GM19397 (cell line): ENCODE results near the gene LRMDA.

Source experiments
- ATAC-seq: cut with Tn5 transposase; IDR thresholded peaks from one replicate; pipeline ENCODE4 v1.9.1; 2021; ENCODE audit warnings: mild to moderate bottlenecking, moderate library complexity; ENCODE audit not compliant: unreplicated experiment

Gene LRMDA

DNA sequence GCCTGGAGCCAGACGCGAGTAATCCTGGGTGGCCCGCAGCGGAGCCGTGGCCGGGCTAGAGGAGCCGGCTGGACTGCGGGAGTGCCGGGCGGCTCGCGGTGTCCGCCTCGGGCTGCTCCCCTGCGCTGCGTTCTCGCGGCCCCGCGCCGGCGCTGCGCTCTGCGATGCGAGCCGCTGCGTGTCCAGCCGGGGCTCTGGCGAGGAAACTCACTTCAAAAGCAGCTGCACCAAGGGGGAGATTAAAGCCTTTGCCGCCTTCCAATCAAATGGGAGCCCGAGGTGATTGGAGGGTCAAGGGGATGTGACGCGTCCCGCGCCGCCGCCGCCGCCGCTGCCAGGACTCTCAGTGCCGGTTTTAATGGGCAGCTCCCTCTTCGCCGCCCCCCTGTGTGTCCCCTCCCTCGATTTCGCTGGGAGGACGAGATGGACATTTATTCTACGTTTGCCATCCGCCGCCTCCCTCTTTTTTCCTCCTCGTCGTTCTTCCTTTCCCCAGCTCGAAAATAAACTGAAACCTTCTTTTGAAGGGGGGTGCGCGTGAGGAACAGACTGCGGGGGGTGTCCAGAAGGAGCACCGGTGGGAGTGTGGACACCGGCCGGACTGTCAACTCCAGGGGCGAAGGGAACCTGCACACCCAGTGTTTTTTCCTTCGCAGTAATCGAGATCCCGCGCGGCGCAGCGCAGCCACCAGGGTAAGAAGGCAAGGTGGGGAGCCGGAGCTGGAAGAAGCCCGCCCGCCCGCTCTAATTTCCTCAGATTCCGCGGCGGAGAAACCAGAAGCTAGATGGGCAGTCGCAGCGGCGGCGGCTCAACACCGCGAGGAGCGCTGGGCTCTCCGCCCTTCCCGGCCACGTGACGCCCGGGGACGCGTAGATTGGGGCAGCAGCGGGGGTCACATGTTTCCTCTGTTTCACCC, 29.6 kb upstream of the LRMDA start, which contains the start of gene ZNF503:
TSS of gene ZNF503 (minus strand) at position 196 of the 917 bp plus-strand sequence. CDS start 345 bp downstream, outside the sequence.
- ATAC-seq = peak; percentile 44

DNA sequence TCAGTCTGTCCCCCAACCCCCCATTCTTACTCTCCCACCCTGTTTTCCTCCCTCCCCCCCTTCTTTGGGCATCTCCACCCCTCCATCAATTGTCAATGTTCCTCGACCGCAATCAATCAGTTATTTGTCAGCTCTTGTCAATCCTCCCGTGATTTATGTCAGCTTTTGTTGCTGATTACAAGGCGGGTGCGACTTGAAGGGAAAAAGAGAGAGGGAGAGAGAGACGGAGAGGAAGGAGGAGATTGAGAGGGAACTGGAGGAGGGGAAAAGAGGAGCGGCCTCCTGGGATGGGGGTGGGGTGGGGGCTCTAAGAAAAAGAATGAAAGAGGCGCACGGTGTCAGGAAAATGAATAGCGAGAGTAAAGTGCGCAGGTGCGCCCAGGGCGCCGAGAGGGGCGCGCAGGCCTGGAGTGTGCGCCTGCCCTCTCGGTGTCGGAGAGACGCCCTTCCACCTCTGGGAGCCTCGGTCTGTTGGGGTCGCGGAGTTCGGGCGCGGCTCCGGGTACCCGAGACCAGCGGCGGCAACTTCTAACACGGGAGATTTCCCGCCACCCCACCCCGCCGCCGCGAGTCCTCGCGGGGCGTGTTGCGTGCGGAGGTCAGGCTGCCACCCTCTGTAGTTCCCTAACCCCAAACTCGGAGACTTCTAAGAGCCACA, 28.8 kb upstream of the LRMDA start:
- no peak for ATAC-seq

GRCh38 chr10:75403144-75403938, 28.1 kb upstream of the LRMDA start:
- ATAC-seq = no peak

GRCh38 chr10:75403939-75404814, 27.2 kb upstream of the LRMDA start:
- ATAC-seq = peak; percentile 19

GRCh38 chr10:75404815-75405597, 26.4 kb upstream of the LRMDA start:
- no peak for ATAC-seq

DNA sequence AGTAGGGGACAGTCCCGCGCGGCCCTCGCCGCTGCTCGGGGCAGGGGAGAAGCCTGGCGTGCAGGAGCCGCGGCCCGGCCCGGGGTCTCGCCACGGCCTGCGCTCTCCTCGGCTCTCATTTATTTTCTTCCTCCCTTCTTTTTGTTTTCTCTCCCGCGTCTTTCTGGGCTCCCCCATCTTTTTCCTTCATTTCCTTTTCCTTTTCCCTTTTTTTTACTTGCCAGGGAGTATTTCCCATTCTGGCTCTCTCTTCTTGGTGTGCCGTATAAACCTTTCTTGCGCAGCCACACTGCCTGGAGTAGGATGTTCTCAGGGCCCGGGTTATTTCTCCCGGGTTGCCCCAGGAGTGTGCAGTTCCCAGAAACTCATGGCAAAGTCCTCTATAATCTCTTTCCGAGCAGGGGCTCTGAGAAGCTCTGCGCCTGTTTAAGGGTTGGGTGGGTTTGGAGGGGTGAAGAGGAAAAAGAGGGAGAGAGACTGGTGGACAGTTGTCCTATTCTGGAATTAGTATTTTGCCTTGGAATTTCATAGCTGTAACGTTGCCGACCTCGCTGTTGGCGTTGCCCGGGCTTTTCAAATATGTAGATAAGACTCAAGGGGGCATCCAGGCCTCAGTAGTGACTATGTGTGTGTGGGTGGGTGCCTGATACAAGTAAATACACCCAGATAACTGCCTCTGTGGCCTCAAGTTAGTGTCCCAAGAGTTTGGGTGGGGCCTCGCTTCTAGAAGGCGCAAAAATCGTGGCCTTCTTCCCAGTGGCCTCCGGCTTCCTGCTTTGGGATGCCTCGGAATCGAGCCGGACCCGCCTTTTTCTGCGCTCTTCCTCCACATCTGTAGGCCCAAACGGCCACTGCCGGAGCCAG, 25.6 kb upstream of the LRMDA start:
- no peak for ATAC-seq

DNA sequence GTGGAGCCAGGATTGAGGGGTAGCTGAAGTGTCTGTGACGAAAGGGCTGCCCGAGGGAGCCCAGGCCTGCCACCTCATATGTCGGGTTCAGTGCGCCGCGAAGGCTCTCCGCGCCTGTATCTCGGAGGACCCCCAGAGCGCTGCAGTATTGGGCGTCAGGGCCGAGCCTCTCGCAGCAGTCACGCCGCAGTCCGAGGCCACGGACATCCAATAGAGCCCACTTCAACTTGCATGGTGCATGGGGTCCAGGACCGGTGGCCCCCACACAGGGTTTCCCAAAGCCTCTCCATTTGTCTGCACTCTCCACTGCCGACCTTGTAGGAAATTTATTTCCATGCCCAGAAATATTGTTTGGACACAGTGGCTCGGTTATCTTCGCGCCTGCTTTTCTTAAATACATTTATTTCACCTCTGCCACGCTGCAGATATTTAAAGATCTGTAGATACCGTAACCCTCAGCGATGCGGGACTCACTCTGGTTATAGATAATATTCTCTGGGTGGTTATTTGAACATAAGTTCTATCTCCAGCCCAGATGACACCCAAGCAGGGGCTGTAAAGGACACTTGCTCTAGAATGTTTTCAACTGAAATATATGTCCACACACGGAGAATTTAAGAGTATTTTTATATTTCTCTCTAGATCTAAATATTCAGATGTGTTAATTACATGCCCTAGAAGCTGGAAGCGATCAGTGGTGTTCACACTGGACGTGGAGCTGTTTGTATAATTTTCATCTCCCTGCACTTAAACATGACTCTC, 24.8 kb upstream of the LRMDA start:
- no peak for ATAC-seq

- no peak for ATAC-seq
These were observed 24.2 kb upstream of the LRMDA start for GRCh38 chr10:75407224-75407712.

GRCh38 chr10:75407713-75408508, 23.5 kb upstream of the LRMDA start:
- no peak for ATAC-seq

GRCh38 chr10:75408509-75408875, 22.9 kb upstream of the LRMDA start:
- no peak for ATAC-seq

DNA sequence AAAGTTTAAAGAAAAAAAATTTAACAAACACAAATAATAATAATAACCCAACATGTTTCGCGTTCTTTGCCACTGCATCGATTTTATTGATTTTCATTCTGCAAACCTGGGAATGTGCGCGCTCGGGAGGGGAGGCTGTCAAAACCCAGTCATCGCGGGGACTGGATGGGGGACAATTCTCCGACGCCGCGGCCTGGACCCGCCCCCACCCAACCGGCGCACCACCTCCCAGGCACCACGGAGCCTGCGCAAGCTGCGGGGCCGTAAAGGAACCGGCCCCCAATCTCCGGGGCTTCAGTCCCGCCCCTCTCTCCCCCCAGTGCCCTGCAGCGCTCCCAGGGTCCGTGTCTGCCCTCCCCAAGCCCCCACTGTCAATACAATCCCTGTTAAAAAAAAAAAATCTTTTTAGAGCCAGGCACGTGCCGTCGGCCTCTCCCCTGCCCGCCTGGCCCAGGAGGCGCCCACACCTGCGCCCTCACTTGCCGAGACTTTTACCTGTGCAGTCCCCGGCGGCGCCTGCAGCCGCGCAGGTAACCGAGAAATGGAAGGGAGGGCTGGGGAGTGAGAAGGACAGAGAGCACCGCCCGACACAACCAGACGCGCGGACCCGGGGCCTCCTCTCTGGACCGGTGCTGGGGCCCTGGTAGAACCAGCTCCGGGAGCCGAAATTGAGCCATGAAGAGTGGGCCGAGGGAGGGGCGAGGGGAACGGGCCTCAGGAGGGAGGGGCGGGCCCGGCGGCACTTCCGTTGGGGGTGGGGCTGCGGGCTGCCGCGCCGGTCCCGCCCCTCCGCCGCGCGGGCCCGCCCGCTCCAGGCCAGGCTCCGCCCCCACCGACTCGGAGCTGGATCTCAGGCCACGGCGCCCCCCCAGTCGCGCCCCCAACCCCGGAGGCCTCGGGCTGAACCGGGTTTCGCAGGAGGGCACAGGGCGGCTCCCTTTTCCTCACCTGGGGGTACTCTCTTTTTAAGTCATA, 22.2 kb upstream of the LRMDA start:
- peak; percentile 62 for ATAC-seq

- no peak for ATAC-seq
These were observed 21.1 kb upstream of the LRMDA start for GRCh38 chr10:75410132-75411005.

DNA sequence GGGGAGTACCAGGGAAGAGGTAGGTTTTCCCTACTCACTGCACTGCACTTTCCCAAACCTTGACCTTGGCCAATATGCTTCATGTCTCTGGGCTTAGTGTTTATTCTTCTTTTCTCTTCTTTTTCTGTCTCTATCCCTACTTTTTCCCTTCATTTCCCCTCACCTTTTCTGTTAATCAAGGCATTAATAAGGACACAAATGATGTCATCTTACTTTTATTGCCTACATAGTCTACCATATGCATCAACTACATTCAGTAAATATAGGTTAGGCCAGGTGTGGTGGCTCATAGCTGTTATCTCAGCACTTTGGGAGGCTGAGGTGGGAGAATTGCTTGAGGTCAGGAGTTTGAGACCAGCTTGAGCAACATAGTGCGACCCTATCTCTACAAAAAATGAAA, 16.9 kb upstream of the LRMDA start:
- no peak for ATAC-seq

DNA sequence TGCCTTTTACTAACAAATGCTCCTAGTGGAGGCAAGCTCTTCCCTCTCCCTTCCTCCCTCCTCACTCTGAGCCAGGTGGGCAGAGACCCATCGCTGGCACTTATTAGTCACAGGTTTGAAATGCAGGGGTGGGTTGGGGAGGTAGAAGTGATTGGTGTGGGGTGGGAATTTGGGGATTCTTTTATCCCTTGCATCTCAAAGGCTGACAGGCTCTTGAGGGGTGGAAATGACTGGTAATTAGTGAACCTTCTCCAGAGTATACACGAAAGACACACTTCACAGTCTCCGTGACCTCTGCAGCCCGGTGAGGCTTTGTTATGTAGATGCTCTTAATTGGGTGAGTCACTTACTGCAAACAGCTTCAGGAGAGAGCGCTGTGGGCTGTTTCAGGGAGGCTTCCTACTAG, 13.9 kb upstream of the LRMDA start:
- ATAC-seq = no peak

GRCh38 chr10:75418293-75418692, 13.1 kb upstream of the LRMDA start:
- no peak for ATAC-seq
